ENCODE results near the gene CCDC7.
"Not testable (repeated sequence)": the region's sequence is repeated elsewhere in the genome, so short reads cannot be mapped to it uniquely, and the experiment has no call there.

The CCDC7 gene

DNA sequence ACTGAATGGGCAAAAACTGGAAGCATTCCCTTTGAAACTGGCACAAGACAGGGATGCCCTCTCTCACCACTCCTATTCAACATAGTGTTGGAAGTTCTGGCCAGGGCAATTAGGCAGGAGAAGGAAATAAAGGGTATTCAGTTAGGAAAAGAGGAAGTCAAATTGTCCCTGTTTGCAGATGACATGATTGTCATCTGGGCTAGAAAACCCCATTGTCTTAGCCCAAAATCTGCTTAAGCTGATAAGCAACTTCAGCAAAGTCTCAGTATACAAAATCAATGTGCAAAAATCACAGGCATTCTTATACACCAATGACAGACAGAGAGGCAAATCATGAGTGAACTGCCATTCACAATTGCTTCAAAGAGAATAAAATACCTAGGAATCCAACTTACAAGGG is 116.8 kb downstream of the CCDC7 start:
- H3K27ac ChIP-seq (ENCODE audit: low read depth, low read length); H3K4me3 ChIP-seq (ENCODE audit: low read depth, low read length); H3K36me3 ChIP-seq (ENCODE audit: insufficient read depth, low read length); H3K27me3 ChIP-seq (ENCODE audit: insufficient read depth, low read length); H3K79me2 ChIP-seq (ENCODE audit: control insufficient read depth, insufficient read depth, low read length, unreplicated experiment); H3K4me1 ChIP-seq (ENCODE audit: control insufficient read depth, insufficient read depth, low read length, unreplicated experiment); H2AFZ ChIP-seq (ENCODE audit: low read length, unreplicated experiment): not testable (repeated sequence)

DNA sequence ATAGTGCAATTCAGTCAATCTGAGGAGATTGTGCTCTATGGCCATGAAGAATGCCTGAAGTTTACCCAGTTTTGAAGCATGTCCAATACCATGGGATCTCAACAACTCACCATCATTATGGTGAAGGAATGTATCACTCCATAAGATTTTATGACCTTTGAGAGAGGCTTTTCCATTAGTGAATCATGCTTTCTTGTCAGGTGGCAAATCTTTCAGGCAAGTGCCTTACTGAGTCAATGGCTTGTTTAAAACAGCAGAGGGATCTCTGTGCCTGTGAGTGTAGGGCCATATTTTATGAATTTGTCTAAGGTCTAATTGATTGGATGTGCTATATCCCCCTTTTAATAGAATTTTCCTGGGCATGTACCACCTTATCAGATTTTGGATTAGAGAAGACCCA is 131.5 kb downstream of the CCDC7 start:
- no peaks in the 10 kb centered on the region for H3K4me1 ChIP-seq (ENCODE audit: control insufficient read depth, insufficient read depth, low read length, unreplicated experiment)
- H3K79me2 ChIP-seq (ENCODE audit: control insufficient read depth, insufficient read depth, low read length, unreplicated experiment) = no peaks in the 10 kb centered on the region
- no peak overlapping the region for H2AFZ ChIP-seq (ENCODE audit: low read length, unreplicated experiment)
- no peak overlapping the region for H3K4me3 ChIP-seq (ENCODE audit: low read depth, low read length)
- H3K27ac ChIP-seq (ENCODE audit: low read depth, low read length) = no peak overlapping the region
- H3K27me3 ChIP-seq (ENCODE audit: insufficient read depth, low read length) = no peaks in the 10 kb centered on the region
- no peaks in the 10 kb centered on the region for H3K36me3 ChIP-seq (ENCODE audit: insufficient read depth, low read length)

DNA sequence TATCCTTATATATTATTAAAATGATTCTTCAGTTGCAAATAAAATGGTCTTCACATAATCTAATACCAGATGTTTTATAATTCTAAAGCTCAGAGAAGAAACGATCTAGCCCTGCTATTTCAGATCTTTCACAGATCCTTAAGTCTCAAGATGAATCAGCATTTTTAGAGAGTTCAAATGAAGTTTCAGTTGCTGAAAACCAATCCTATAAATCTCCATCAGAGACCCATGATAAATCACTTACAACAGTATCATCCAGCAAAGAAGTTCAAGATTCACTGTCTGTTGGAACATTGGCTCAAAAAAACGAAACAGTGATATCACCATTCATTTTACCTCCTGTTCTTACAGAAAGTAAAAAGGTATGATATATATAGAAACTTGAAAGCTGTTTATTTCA is 137.0 kb downstream of the CCDC7 start:
- Histone ChIP-seq H3K4me3 (ENCODE audit: low read depth, low read length) (no peak overlapping the region), H3K79me2 (ENCODE audit: control insufficient read depth, insufficient read depth, low read length, unreplicated experiment) (no peaks in the 10 kb centered on the region), H3K4me1 (ENCODE audit: control insufficient read depth, insufficient read depth, low read length, unreplicated experiment) (no peaks in the 10 kb centered on the region), H3K27ac (ENCODE audit: low read depth, low read length) (no peak overlapping the region), H3K27me3 (ENCODE audit: insufficient read depth, low read length) (no peaks in the 10 kb centered on the region), H2AFZ (ENCODE audit: low read length, unreplicated experiment) (no peak overlapping the region), H3K36me3 (ENCODE audit: insufficient read depth, low read length) (no peaks in the 10 kb centered on the region)

DNA sequence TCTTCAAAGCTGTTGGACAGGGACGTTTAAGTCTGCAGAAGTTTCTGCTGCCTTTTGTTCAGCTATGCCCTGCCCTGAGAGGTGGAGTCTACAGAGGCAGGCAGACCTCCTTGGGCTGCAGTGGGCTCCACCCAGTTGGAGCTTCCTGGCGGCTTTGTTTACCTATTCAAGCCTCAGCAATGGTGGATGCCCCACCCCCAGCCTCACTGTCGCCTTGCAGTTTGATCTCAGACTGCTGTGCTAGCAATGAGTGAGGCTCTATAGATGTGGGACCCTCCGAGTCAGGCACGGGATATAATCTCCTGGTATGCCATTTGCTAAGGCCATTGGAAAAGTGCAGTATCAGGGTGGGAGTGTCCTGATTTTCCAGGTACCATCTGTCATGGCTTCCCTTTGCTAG is 152.1 kb downstream of the CCDC7 start:
- H3K27ac ChIP-seq (ENCODE audit: low read depth, low read length); H3K79me2 ChIP-seq (ENCODE audit: control insufficient read depth, insufficient read depth, low read length, unreplicated experiment); H3K36me3 ChIP-seq (ENCODE audit: insufficient read depth, low read length); H3K4me1 ChIP-seq (ENCODE audit: control insufficient read depth, insufficient read depth, low read length, unreplicated experiment); H3K27me3 ChIP-seq (ENCODE audit: insufficient read depth, low read length); H3K4me3 ChIP-seq (ENCODE audit: low read depth, low read length); H2AFZ ChIP-seq (ENCODE audit: low read length, unreplicated experiment): not testable (repeated sequence)

DNA sequence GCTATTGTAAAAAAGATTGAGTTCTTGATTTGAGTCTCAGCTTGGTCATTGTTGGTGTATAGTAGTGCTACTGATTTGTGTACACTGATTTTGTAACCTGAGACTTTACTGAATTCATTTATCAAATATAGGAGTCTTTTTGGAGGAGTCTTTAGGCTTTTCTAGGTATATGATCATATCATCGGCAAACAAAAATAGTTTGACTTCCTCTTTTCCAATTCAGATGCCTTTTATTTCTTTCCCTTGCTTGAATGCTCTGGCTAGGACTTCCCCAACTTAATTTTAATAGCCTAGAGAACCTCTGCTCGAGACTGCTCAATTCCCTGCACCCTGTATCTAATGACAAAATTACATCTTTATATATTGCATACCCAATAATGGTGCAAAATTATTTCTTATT is 154.4 kb downstream of the CCDC7 start:
- Histone ChIP-seq H3K27me3 (ENCODE audit: insufficient read depth, low read length) (no peaks in the 10 kb centered on the region), H3K36me3 (ENCODE audit: insufficient read depth, low read length) (no peaks in the 10 kb centered on the region), H3K4me3 (ENCODE audit: low read depth, low read length) (no peak overlapping the region), H3K27ac (ENCODE audit: low read depth, low read length) (no peak overlapping the region), H3K79me2 (ENCODE audit: control insufficient read depth, insufficient read depth, low read length, unreplicated experiment) (no peaks in the 10 kb centered on the region), H2AFZ (ENCODE audit: low read length, unreplicated experiment) (no peak overlapping the region), H3K4me1 (ENCODE audit: control insufficient read depth, insufficient read depth, low read length, unreplicated experiment) (no peaks in the 10 kb centered on the region)

DNA sequence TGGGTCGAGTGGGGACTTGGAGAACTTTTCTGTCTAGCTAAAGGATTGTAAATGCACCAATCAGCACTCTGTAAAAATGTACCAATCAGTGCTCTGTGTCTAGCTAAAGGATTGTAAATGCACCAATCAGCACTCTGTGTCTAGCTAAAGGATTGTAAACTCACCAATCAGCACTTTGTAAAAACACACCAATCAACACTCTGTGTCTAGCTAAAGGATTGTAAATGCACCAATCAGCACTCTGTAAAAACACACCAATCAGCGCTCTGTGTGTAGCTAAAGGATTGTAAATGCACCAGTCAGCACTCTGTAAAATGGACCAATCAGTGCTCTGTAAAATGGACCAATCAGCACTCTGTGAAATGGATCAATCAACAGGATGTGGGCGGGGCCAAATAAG is 155.6 kb downstream of the CCDC7 start:
- H3K27me3 ChIP-seq (ENCODE audit: insufficient read depth, low read length); H3K27ac ChIP-seq (ENCODE audit: low read depth, low read length): not testable (repeated sequence)

DNA sequence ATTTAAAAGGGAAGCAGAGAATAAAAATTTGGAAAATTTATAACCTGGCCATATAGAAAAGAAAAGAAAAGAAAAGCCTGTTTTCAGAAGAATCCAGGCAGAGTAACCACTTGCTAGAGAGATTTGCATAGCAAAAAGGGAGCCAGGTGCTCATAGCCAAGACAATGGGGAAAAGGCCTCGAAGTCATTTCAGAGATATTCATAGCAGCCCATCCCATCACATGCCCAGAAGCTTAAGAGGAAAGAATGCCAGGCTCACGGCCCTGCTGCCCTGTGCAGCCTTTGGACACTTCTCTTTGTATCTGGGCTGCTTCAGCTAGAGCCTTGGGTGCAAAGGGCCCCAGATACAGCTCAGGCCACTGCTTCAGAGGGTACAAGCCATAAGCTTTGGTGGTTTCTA is 159.8 kb downstream of the CCDC7 start:
- Histone ChIP-seq H3K4me3 (ENCODE audit: low read depth, low read length) (no peak overlapping the region), H3K79me2 (ENCODE audit: control insufficient read depth, insufficient read depth, low read length, unreplicated experiment) (no peaks in the 10 kb centered on the region), H3K36me3 (ENCODE audit: insufficient read depth, low read length) (no peaks in the 10 kb centered on the region), H3K27ac (ENCODE audit: low read depth, low read length) (no peak overlapping the region), H2AFZ (ENCODE audit: low read length, unreplicated experiment) (no peak overlapping the region), H3K27me3 (ENCODE audit: insufficient read depth, low read length) (no peaks in the 10 kb centered on the region), H3K4me1 (ENCODE audit: control insufficient read depth, insufficient read depth, low read length, unreplicated experiment) (no peaks in the 10 kb centered on the region)

More for the DNA sequence above, 155.6 kb downstream of the CCDC7 start:
- H3K79me2 ChIP-seq (ENCODE audit: control insufficient read depth, insufficient read depth, low read length, unreplicated experiment); H2AFZ ChIP-seq (ENCODE audit: low read length, unreplicated experiment); H3K4me3 ChIP-seq (ENCODE audit: low read depth, low read length); H3K36me3 ChIP-seq (ENCODE audit: insufficient read depth, low read length); H3K4me1 ChIP-seq (ENCODE audit: control insufficient read depth, insufficient read depth, low read length, unreplicated experiment): not testable (repeated sequence)

DNA sequence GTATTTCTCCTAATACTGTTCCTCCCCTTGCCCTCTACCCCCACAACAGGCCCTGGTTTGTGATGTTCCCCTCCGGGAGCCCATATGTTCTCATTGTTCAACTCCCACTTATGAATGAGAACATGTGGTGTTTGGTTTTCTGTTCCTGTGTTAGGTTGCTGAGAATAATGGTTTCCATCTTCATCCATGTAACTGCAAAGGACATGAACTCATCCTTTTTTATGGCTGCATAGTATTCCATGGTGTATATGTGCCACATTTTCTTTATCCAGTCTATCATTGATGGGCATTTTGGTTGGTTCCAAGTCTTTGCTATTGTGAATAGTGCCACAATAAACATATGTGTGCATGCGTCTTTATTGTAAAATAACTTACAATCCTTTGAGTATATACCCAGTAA is 164.6 kb downstream of the CCDC7 start:
- not testable (repeated sequence) for H3K36me3 ChIP-seq (ENCODE audit: insufficient read depth, low read length); H3K27ac ChIP-seq (ENCODE audit: low read depth, low read length); H3K4me1 ChIP-seq (ENCODE audit: control insufficient read depth, insufficient read depth, low read length, unreplicated experiment); H3K27me3 ChIP-seq (ENCODE audit: insufficient read depth, low read length); H3K79me2 ChIP-seq (ENCODE audit: control insufficient read depth, insufficient read depth, low read length, unreplicated experiment); H2AFZ ChIP-seq (ENCODE audit: low read length, unreplicated experiment); H3K4me3 ChIP-seq (ENCODE audit: low read depth, low read length)

DNA sequence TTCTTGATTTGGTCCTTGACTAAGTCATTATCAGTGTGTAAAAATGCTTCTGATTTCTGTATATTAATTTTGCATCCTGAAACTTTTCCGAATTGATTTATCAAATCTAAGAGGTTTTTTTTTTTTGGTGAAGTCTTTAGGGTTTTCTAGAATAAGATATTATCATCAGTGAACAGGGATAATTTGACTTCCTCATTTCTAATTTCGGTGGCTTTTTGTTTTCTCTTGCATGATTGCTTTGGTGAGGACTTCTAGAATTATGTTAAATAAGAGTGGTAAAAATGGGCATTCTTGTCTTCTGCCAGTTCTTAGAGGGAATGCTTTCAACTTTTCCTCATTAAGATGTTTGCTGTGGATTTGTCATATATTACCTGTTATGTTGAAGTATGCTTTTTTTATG is 170.5 kb downstream of the CCDC7 start:
- H3K27me3 ChIP-seq (ENCODE audit: insufficient read depth, low read length) = no peaks in the 10 kb centered on the region
- no peaks in the 10 kb centered on the region for H3K79me2 ChIP-seq (ENCODE audit: control insufficient read depth, insufficient read depth, low read length, unreplicated experiment)

DNA sequence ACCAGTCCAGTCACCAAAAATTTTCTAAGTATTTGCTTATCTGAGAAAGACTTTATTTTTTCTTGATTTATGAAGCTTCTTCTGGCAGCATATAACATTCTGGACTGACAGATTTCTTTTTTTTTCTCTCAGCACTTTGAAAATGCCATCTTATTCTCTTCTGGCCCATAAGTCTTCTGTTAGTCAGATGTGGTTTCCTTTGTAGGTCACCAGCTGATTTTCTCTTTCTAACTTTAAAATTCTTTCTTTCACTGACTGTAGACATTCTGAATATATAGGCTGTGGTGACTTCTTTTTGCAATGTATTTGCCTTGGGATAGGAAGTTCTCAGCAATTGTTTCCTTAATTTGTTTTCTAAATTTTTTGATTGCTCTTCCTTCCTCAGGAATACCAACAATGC is 172.5 kb downstream of the CCDC7 start:
- no peaks in the 10 kb centered on the region for H3K79me2 ChIP-seq (ENCODE audit: control insufficient read depth, insufficient read depth, low read length, unreplicated experiment)
- H2AFZ ChIP-seq (ENCODE audit: low read length, unreplicated experiment) = no peak overlapping the region
- no peaks in the 10 kb centered on the region for H3K36me3 ChIP-seq (ENCODE audit: insufficient read depth, low read length)
- no peak overlapping the region for H3K4me3 ChIP-seq (ENCODE audit: low read depth, low read length)
- H3K27me3 ChIP-seq (ENCODE audit: insufficient read depth, low read length) = no peaks in the 10 kb centered on the region
- H3K27ac ChIP-seq (ENCODE audit: low read depth, low read length) = no peak overlapping the region
- no peaks in the 10 kb centered on the region for H3K4me1 ChIP-seq (ENCODE audit: control insufficient read depth, insufficient read depth, low read length, unreplicated experiment)

More for the DNA sequence above, 170.5 kb downstream of the CCDC7 start:
- no peak overlapping the region for H2AFZ ChIP-seq (ENCODE audit: low read length, unreplicated experiment)
- H3K4me1 ChIP-seq (ENCODE audit: control insufficient read depth, insufficient read depth, low read length, unreplicated experiment) = no peaks in the 10 kb centered on the region
- no peaks in the 10 kb centered on the region for H3K36me3 ChIP-seq (ENCODE audit: insufficient read depth, low read length)
- H3K27ac ChIP-seq (ENCODE audit: low read depth, low read length) = no peak overlapping the region
- H3K4me3 ChIP-seq (ENCODE audit: low read depth, low read length) = no peak overlapping the region

DNA sequence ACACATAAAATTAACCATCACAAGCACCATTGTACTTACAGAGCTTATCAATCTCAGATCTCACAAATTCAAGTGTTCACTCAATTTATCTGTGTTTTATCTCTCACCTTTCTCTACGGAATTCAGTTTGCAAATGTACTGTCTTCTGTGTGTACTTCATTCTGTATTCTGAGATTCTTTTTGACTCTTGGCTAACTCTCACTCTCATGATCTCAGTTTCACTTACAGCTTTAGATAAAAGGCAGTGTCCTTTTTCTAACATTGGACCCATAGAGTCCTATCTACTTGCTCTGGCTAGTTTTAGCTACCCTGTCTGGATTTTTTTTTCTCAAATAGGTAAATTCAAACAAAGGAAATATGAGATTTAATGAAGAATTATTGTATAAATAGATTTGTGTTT is 176.0 kb downstream of the CCDC7 start:
- no peaks in the 10 kb centered on the region for H3K36me3 ChIP-seq (ENCODE audit: insufficient read depth, low read length)
- H2AFZ ChIP-seq (ENCODE audit: low read length, unreplicated experiment) = no peak overlapping the region
- H3K27ac ChIP-seq (ENCODE audit: low read depth, low read length) = no peak overlapping the region
- H3K4me3 ChIP-seq (ENCODE audit: low read depth, low read length) = no peak overlapping the region
- H3K79me2 ChIP-seq (ENCODE audit: control insufficient read depth, insufficient read depth, low read length, unreplicated experiment) = no peaks in the 10 kb centered on the region
- no peaks in the 10 kb centered on the region for H3K4me1 ChIP-seq (ENCODE audit: control insufficient read depth, insufficient read depth, low read length, unreplicated experiment)
- no peaks in the 10 kb centered on the region for H3K27me3 ChIP-seq (ENCODE audit: insufficient read depth, low read length)

DNA sequence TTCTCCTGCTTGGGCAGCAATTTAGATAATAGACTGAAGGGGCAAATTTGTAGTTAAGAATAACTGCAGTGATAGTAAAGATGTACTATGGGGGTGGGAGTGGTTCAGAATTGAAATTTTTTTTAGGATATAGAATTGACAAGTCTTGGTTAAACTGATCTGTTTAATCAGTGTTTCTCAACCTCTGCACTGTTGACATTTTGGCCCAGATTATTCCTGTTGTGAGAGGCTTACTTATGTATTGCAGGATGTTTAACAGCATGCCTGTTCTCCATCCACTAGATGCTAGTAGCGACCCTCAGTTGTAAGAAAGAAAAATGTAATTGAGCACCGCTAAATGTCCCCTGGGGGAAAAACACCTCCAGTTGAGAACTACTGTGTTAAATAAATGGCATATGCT is 176.5 kb downstream of the CCDC7 start:
- Histone ChIP-seq H3K36me3 (ENCODE audit: insufficient read depth, low read length) (no peaks in the 10 kb centered on the region), H3K79me2 (ENCODE audit: control insufficient read depth, insufficient read depth, low read length, unreplicated experiment) (no peaks in the 10 kb centered on the region), H3K27ac (ENCODE audit: low read depth, low read length) (no peak overlapping the region), H2AFZ (ENCODE audit: low read length, unreplicated experiment) (no peak overlapping the region), H3K4me1 (ENCODE audit: control insufficient read depth, insufficient read depth, low read length, unreplicated experiment) (no peaks in the 10 kb centered on the region), H3K4me3 (ENCODE audit: low read depth, low read length) (no peak overlapping the region), H3K27me3 (ENCODE audit: insufficient read depth, low read length) (no peaks in the 10 kb centered on the region)
